B cell (primary cell): ENCODE results near the gene CTIF. TPM values are rescaled to one million over a fixed set of nuclear protein-coding genes. Genes with fewer than 3 reads are reported as not detected.

Source experiments
- ATAC-seq: fragments of 200-7000 bp; cut with Tn5 transposase; one replicate; pipeline ENCODE4 v1.10.0; 2021; ENCODE audit warnings: low read depth, mild to moderate bottlenecking, moderate number of reproducible peaks, moderate library complexity
- CTCF ChIA-PET: fragments of 350-600 bp; sonication (Branson Sonifier 250); formaldehyde crosslinking; loops from one replicate; lab custom pipeline; 2021; ENCODE audit warnings: antibody characterized with exemption, inconsistent platforms; lab: Charles Lee
- POLR2A ChIA-PET: fragments of 350-600 bp; sonication (Branson Sonifier 250); formaldehyde crosslinking; loops from one replicate; lab custom pipeline; 2021; ENCODE audit warnings: antibody characterized with exemption; lab: Charles Lee
- DNase-seq: peaks from one replicate; pipeline ENCODE4 v3.0.0; 2013
- H2AFZ ChIP-seq: 2 replicates; pipeline ENCODE4 v1.6.1; 2012; ENCODE audit warnings: mild to moderate bottlenecking, low read depth, low read length; ENCODE audit not compliant: insufficient read depth, poor library complexity, severe bottlenecking
- H3K27ac ChIP-seq, 2 donors: 1 replicate in 1 of 2; 2 replicates in 1 of 2; pipeline ENCODE4 v1.5.1; 2012 to 2013; ENCODE audit warnings: low read length in 2 of 2, mild to moderate bottlenecking in 2 of 2, moderate library complexity in 1 of 2
- H3K27me3 ChIP-seq, 4 experiments: fragments of 200-600 bp in 1 of 4; sonication (generic) in 1 of 4; replicated peaks in 1 of 4; 1 replicate in 2 of 4; 2 replicates in 2 of 4; pipeline versions ENCODE4 v1.6.1 to v1.7.0; 2013 to 2016; ENCODE audit warnings: low read length in 3 of 4, mild to moderate bottlenecking in 2 of 4, mixed read lengths in 1 of 4, moderate library complexity in 1 of 4; ENCODE audit not compliant: insufficient read depth in 4 of 4, control insufficient read depth in 3 of 4; ENCODE audit errors: control extremely low read depth in 1 of 4
- H3K36me3 ChIP-seq, 2 experiments: replicated peaks in 1 of 2; 1 replicate in 1 of 2; 2 replicates in 1 of 2; pipeline versions ENCODE4 v1.6.1 to v1.7.1; 2013; ENCODE audit warnings: low read length in 1 of 2; ENCODE audit not compliant: insufficient read depth in 2 of 2, control insufficient read depth in 1 of 2; ENCODE audit errors: control extremely low read depth in 1 of 2, extremely low read depth in 1 of 2
- H3K4me1 ChIP-seq, 2 donors: fragments of 200-600 bp in 1 of 2; sonication (generic) in 1 of 2; 1 replicate in 1 of 2; 2 replicates in 1 of 2; pipeline versions ENCODE4 v1.5.1 to v1.6.1; 2013 to 2017; ENCODE audit warnings: low read length in 2 of 2; ENCODE audit not compliant: control insufficient read depth in 2 of 2, insufficient read depth in 2 of 2
- H3K4me2 ChIP-seq: replicated peaks from 2 replicates; pipeline ENCODE3; 2012; ENCODE audit warnings: mild to moderate bottlenecking, low read depth, low read length; ENCODE audit not compliant: poor library complexity, severe bottlenecking
- H3K4me3 ChIP-seq, 5 experiments: fragments of 200-600 bp in 1 of 5; sonication (generic) in 1 of 5; 1 replicate in 3 of 5; 2 replicates in 2 of 5; pipeline versions ENCODE4 v1.5.1 to v1.7.0; 2011 to 2016; ENCODE audit warnings: low read length in 4 of 5, mild to moderate bottlenecking in 4 of 5, low read depth in 2 of 5, control low read depth in 1 of 5, moderate library complexity in 1 of 5; ENCODE audit not compliant: insufficient read depth in 1 of 5; ENCODE audit errors: control extremely low read depth in 1 of 5, extremely low read depth in 1 of 5
- H3K79me2 ChIP-seq: fragments of 200-600 bp; sonication (generic); one replicate; pipeline ENCODE4 v1.6.0; 2016; ENCODE audit warnings: low read length; ENCODE audit not compliant: control insufficient read depth, insufficient read depth
- H3K9ac ChIP-seq: fragments of 200-600 bp; sonication (generic); 2 replicates; pipeline ENCODE4 v1.6.1; 2017; ENCODE audit warnings: mild to moderate bottlenecking, low read length, moderate library complexity
- H3K9me3 ChIP-seq, 3 donors: one replicate each; pipeline versions ENCODE4 v1.6.1 to v1.7.1; 2013; ENCODE audit warnings: low read length in 2 of 3; ENCODE audit not compliant: control insufficient read depth in 2 of 3, insufficient read depth in 1 of 3; ENCODE audit errors: control extremely low read depth in 1 of 3
- H4K20me1 ChIP-seq: 2 replicates; pipeline ENCODE4 v1.6.0; 2012; ENCODE audit warnings: mild to moderate bottlenecking, low read length; ENCODE audit not compliant: insufficient read depth, control insufficient read depth, poor library complexity, severe bottlenecking
- H3K27ac Mint-ChIP-seq: one replicate; pipeline ENCODE4 v1.8.0; 2021; ENCODE audit warnings: mixed read lengths
- H3K27me3 Mint-ChIP-seq: one replicate; pipeline ENCODE4 v1.8.0; 2021; ENCODE audit warnings: mixed read lengths
- H3K4me1 Mint-ChIP-seq: one replicate; pipeline ENCODE4 v1.8.0; 2021; ENCODE audit warnings: mixed read lengths
- H3K4me3 Mint-ChIP-seq: one replicate; pipeline ENCODE4 v1.8.0; 2021; ENCODE audit warnings: mixed read lengths
- H3K9me3 Mint-ChIP-seq: one replicate; pipeline ENCODE4 v1.8.0; 2022; ENCODE audit warnings: mixed read lengths; ENCODE audit not compliant: insufficient read depth
- EZH2 ChIP-seq: IDR thresholded peaks from 2 replicates; pipeline ENCODE4 v1.6.1; 2012; ENCODE audit warnings: borderline replicate concordance, low read depth, mild to moderate bottlenecking, moderate library complexity, low read length; ENCODE audit not compliant: insufficient read depth, poor library complexity, severe bottlenecking
- WGBS: methylation state at CpG from one replicate; pipeline ENCODE4 v1.1.5; 2013; ENCODE audit warnings: missing lambda C conversion rate; ENCODE audit not compliant: insufficient coverage; 5-methylcytosine and 5-hydroxymethylcytosine counted together
- intact Hi-C: fragments of 100-400 bp; cut with micrococcal nuclease; formaldehyde crosslinking; loops from one replicate; pipeline ENCODE4 v1.10.0; 2022
- polyA plus RNA-seq: library from polyadenylated mRNA; depleted of rRNA; stranded (reverse); fragments of >200 nt; gene quantifications from 2 replicates; pipeline ENCODE4 v1.2.3, GENCODE V29; 2012
- total RNA-seq, 2 donors: library from RNA; stranded (reverse); fragments of 120-200 nt in 1 of 2; gene quantifications; 1 replicate in 1 of 2; 2 replicates in 1 of 2; pipeline versions ENCODE4 v1.2.3 to v1.2.4, GENCODE V29; 2013 to 2022
- TF ChIP-seq, protein P1 (sequence below): fragments of 200-600 bp; IDR thresholded peaks from one replicate; pipeline ENCODE4 v1.8.0; 2022; ENCODE audit warnings: antibody characterized with exemption, mild to moderate bottlenecking

Gene CTIF
- total and polyA plus RNA-seq, 2 donors (not counting 1 experiment from before 2014, with no cell fraction given): 3.6 to 16.2 TPM

DNA sequence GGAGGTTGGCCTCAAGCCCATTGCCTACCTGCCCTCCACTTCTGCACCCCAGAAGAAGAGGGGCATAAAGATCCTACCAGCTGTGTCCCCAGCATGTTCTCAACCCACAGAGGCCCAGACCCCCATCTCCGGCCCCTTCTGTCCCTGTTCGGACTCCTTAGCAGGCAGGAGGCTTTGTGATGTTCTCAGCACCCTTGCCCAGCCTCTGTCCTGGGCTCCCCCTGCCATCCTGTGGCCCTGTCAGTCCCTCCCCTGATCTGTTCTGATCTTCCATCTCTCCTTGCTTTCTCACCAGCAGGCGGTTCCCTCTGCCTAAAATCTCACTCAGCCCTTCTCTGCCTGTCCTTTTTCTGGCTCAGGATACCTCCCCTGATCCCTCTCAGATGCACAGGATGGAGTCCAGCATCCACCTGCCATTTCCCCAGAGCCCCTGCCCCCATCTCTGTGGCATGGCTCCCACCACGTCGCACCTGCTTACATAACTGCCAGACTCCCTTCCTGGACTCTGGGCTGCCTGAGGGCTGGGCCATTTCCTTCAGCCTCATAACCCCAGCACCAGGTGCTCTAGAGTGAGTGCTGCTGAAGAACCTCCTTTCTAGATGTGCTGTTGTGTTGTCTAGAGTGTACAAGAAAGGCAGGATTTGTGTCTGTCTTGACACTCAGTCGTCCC lies 134.0 kb downstream of the CTIF start:
- no peak overlapping the region for H3K27ac Mint-ChIP-seq
- no peak overlapping the region for H3K9ac ChIP-seq
- H3K27me3 Mint-ChIP-seq: no peaks in the 10 kb centered on the region
- ChIA-PET POLR2A (no interaction called here), CTCF (interaction anchor here (1.0 to 3.4 kb wide), 4 partner anchors 370 to 1685 kb away, joined by 3 to 17 read pairs (median 10); no protein-coding TSS in a partner anchor)
- TF ChIP-seq, protein P1, sequence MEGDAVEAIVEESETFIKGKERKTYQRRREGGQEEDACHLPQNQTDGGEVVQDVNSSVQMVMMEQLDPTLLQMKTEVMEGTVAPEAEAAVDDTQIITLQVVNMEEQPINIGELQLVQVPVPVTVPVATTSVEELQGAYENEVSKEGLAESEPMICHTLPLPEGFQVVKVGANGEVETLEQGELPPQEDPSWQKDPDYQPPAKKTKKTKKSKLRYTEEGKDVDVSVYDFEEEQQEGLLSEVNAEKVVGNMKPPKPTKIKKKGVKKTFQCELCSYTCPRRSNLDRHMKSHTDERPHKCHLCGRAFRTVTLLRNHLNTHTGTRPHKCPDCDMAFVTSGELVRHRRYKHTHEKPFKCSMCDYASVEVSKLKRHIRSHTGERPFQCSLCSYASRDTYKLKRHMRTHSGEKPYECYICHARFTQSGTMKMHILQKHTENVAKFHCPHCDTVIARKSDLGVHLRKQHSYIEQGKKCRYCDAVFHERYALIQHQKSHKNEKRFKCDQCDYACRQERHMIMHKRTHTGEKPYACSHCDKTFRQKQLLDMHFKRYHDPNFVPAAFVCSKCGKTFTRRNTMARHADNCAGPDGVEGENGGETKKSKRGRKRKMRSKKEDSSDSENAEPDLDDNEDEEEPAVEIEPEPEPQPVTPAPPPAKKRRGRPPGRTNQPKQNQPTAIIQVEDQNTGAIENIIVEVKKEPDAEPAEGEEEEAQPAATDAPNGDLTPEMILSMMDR: no peak
- no peak for TF ChIP-seq EZH2
- intact Hi-C loops: loop anchor here (10.0 kb wide), 1 partner anchor 302 kb away; no protein-coding TSS in a partner anchor
- H3K4me1 Mint-ChIP-seq: peaks cover 21% of the 10 kb centered on the region
- no peak overlapping the region for H3K4me2 ChIP-seq
- peaks cover 7 to 20% of the 10 kb centered on the region in 2 donors for H3K4me1 ChIP-seq
- H3K79me2 ChIP-seq: no peaks in the 10 kb centered on the region
- H2AFZ ChIP-seq: no peak overlapping the region
- ATAC-seq (no peak), DNase-seq (no peak)
- no peak overlapping the region for H3K27ac ChIP-seq
- H3K4me3 Mint-ChIP-seq: no peak overlapping the region
- H4K20me1 ChIP-seq: no peaks in the 10 kb centered on the region
- no peaks in the 10 kb centered on the region for H3K36me3 ChIP-seq
- peaks cover 5% of the 10 kb centered on the region for H3K9me3 Mint-ChIP-seq
- H3K27me3 ChIP-seq: no peaks in the 10 kb centered on the region
- WGBS: 78% methylated on average over 4 of the region's 6 CpGs
- no peak overlapping the region for H3K4me3 ChIP-seq
- peaks cover 0 to 13% (median 5%) of the 10 kb centered on the region in 3 donors for H3K9me3 ChIP-seq

DNA sequence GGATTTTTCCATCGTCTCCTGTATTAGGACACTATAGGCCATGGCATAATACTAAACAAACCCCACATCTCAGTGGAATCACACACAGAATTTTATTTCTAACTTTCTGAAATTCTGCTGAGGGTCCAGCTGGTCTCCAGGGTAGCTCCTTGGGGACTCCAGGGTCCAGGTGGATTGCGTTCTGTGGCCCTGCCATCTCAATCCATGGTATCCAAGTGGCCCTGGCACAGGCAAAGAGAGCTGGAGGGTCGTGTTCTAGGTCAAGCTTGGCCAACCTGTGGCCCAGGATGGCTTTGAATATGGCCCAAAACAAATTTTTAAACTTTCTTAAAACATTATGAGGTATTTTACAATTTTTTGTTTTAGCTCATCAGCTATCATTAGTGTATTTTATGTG lies 134.6 kb downstream of the CTIF start:
- CTCF ChIA-PET: interaction anchor here (1.0 to 3.4 kb wide), 10 partner anchors 198 to 1684 kb away, joined by 3 to 17 read pairs (median 4); no protein-coding TSS in a partner anchor
- WGBS: 88% methylated on average over 1 of the region's 3 CpGs

More for the DNA sequence above, 134.6 kb downstream of the CTIF start:
- H2AFZ ChIP-seq: no peak overlapping the region
- H3K79me2 ChIP-seq: no peaks in the 10 kb centered on the region
- no peak for ATAC-seq
- Mint-ChIP-seq H3K27ac (no peak overlapping the region), H3K27me3 (no peaks in the 10 kb centered on the region), H3K4me1 (peaks cover 15% of the 10 kb centered on the region), H3K9me3 (peaks cover 5% of the 10 kb centered on the region), H3K4me3 (no peak overlapping the region)
- TF ChIP-seq, protein P1: no peak
- TF ChIP-seq EZH2: no peak
- H3K9ac ChIP-seq: no peak overlapping the region
- no peak overlapping the region for H3K27ac ChIP-seq
- H3K4me3 ChIP-seq: no peak overlapping the region
- intact Hi-C loops: loop anchor here (10.0 kb wide), 1 partner anchor 301 kb away; no protein-coding TSS in a partner anchor
- no peaks in the 10 kb centered on the region for H4K20me1 ChIP-seq
- no peak overlapping the region for H3K4me2 ChIP-seq
- POLR2A ChIA-PET: interaction anchor here (0.5 kb wide), 1 partner anchor 794 kb away, joined by 7 read pairs; no protein-coding TSS in a partner anchor
- peaks cover 4 to 14% of the 10 kb centered on the region in 2 donors for H3K4me1 ChIP-seq
- DNase-seq: no peak
- no peaks in the 10 kb centered on the region for H3K27me3 ChIP-seq
- peaks cover 0 to 13% (median 5%) of the 10 kb centered on the region in 3 donors for H3K9me3 ChIP-seq
- H3K36me3 ChIP-seq: no peaks in the 10 kb centered on the region
